ENCODE data around the gene FAAP20. TPM values are rescaled to one million over a fixed set of nuclear protein-coding genes. Genes with fewer than 3 reads are reported as not detected.

Gene FAAP20
- total and polyA plus RNA-seq, 2 of the 8 experiments (the other 6 are each of a cell fraction or from before 2014, with no cell fraction given), result 58.4 to 99.8 TPM

DNA sequence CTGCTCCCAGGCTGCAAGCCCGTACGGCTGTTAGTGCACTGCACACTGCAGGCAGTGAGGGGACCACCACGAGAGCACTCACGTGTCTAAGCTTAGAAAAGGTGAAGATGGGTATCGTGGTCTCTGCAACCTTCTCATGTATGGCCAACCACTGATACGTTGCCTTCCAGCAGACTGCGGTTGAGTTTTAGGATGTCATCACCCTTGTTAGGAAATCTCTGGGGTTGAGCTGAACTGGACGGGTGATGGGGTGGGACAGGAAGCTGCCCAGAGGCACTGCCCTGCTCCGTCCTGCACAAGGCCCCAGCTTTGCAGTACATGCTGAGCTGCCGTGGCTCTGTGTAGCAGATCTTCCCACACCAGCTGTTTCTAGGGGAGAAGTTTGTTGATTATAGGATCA is 43.3 kb downstream of the FAAP20 start:
- no peak for DNase-seq (ENCODE audit: low read depth in 1 of 2, low spot score in 2 of 2)
- Histone ChIP-seq H3K36me3 (ENCODE audit: control insufficient read depth in 2 of 4, insufficient read depth in 4 of 4, low read length in 3 of 4) (peaks cover 1 to 24% (median 16%) of the 10 kb centered on the region in 4 experiments; a peak in 6 of 8 replicates), H2AFZ (ENCODE audit: low read length) (no peak overlapping the region), H3K79me1 (ENCODE audit: low read depth, low read length) (no peaks in the 10 kb centered on the region; the same call in none of the 2 replicates), H3K79me2 (ENCODE audit: control insufficient read depth in 1 of 2, insufficient read depth in 2 of 2, low read length in 2 of 2) (peaks cover 0 to 4% of the 10 kb centered on the region in 2 experiments; a peak in 1 of 4 replicates), H2AK5ac (ENCODE audit: low read depth, low read length) (no peak overlapping the region), H3K18ac (ENCODE audit: extremely low read depth, low read length) (no peak overlapping the region), H3K56ac (replicated peaks; ENCODE audit: insufficient read length, low read depth, low read length) (no peak overlapping the region), H3K27ac (ENCODE audit: low read depth, low read length) (no peak overlapping the region), H3K14ac (ENCODE audit: insufficient read length) (no peak overlapping the region), H3K27me3 (replicated peaks in 1 of 4; ENCODE audit: control insufficient read depth in 3 of 4, extremely low read depth in 1 of 4, insufficient read depth in 3 of 4, low read length in 3 of 4) (no peaks in the 10 kb centered on the region), H2BK20ac (ENCODE audit: low read length) (no peak overlapping the region), H3K23ac (ENCODE audit: insufficient read length) (no peak overlapping the region), H4K20me1 (replicated peaks in 1 of 2; ENCODE audit: control insufficient read depth in 1 of 2, insufficient read depth in 2 of 2, low read length in 2 of 2) (peaks cover 0 to 17% of the 10 kb centered on the region in 2 experiments), H3K4me2 (ENCODE audit: insufficient read depth in 1 of 2, low read depth in 2 of 2, low read length in 2 of 2) (no peak overlapping the region), H3K9me3 (ENCODE audit: insufficient read depth in 2 of 2, low read depth in 1 of 2, low read length in 1 of 2) (no peaks in the 10 kb centered on the region), H2BK15ac (ENCODE audit: low read length) (no peak overlapping the region), H2BK5ac (ENCODE audit: low read depth, low read length) (no peak overlapping the region; the same call in 1 of the 2 replicates), H3K4me1 (replicated peaks in 1 of 4; ENCODE audit: control insufficient read depth in 3 of 4, insufficient read depth in 4 of 4, low read length in 3 of 4) (no peaks in the 10 kb centered on the region), H3K4me3 (ENCODE audit: extremely low read depth in 1 of 4, insufficient read depth in 2 of 4, low read depth in 3 of 4, low read length in 4 of 4) (no peak overlapping the region), H4K8ac (ENCODE audit: extremely low read depth, insufficient read depth, low read length) (no peak overlapping the region), H3K4ac (replicated peaks; ENCODE audit: insufficient read length, low read depth, low read length) (no peak overlapping the region), H3K9ac (replicated peaks in 1 of 4; ENCODE audit: extremely low read depth in 1 of 4, low read depth in 3 of 4, low read length in 3 of 4) (0 out of 7 replicates have a peak overlapping the region, but pooled peaks of 1 of the 4 experiments have one; percentile 5), H4K5ac (ENCODE audit: insufficient read length, low read depth, low read length) (no peak overlapping the region), H2BK120ac (replicated peaks; ENCODE audit: low read depth, low read length) (no peak overlapping the region), H4K91ac (replicated peaks; ENCODE audit: insufficient read length, low read length) (no peak overlapping the region), H2BK12ac (ENCODE audit: low read depth, low read length) (no peak overlapping the region), H3K23me2 (ENCODE audit: low read depth, low read length) (peaks cover 16% of the 10 kb centered on the region; the same call in 1 of the 2 replicates)
- 88% methylated on average over 10 of the region's 10 CpGs; no CpG with 5 or more reads in 1 of the 2 experiments for WGBS, 2 experiments (ENCODE audit: extremely low coverage in 1 of 2, insufficient coverage in 1 of 2, insufficient read length in 1 of 2, insufficient replicate concordance in 2 of 2, low coverage in 1 of 2, low lambda C conversion rate in 2 of 2, missing lambda C conversion rate in 1 of 2)
- ChIA-PET CTCF (ENCODE audit: partially characterized antibody) (interaction anchor here (0.6 to 4.5 kb wide), 5 partner anchors 12 to 1137 kb away, joined by 3 to 47 read pairs (median 3); no protein-coding TSS in a partner anchor), POLR2A (ENCODE audit: partially characterized antibody) (interaction anchor here (0.6 to 2.6 kb wide), 2 partner anchors 11 to 910 kb away, joined by 3 to 9 read pairs; no protein-coding TSS in a partner anchor)
- no peak for TF ChIP-seq CBX8 (IDR thresholded peaks at IDR 0.05; ENCODE audit: borderline replicate concordance, low read depth, low read length)
- TF ChIP-seq, protein P1, sequence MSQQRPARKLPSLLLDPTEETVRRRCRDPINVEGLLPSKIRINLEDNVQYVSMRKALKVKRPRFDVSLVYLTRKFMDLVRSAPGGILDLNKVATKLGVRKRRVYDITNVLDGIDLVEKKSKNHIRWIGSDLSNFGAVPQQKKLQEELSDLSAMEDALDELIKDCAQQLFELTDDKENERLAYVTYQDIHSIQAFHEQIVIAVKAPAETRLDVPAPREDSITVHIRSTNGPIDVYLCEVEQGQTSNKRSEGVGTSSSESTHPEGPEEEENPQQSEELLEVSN (IDR thresholded peaks at IDR 0.05), result no peak
- no peak for TF ChIP-seq SUZ12 (IDR thresholded peaks at IDR 0.05; ENCODE audit: low read length)
- no peak for TF ChIP-seq RFX5 (IDR thresholded peaks at IDR 0.05; ENCODE audit: borderline replicate concordance, low read depth, low read length)
- FAIRE-seq, result no peak

Measured in H1 (cell line).